WTC11 (cell line): ENCODE measurements around the gene MAP2K1. TPM values are rescaled to one million over a fixed set of nuclear protein-coding genes. Genes with fewer than 3 reads are reported as not detected.

ENCODE experiments used
- ATAC-seq: fragments of 200-7000 bp; cut with Tn5 transposase; 2 replicates; pipeline ENCODE4 v1.10.0; 2021; ENCODE audit warnings: mild to moderate bottlenecking, moderate library complexity
- CTCF ChIA-PET: fragments of 300-600 bp; sonication (Branson Sonifier 250); formaldehyde crosslinking; loops from one replicate; lab custom pipeline; 2021; ENCODE audit warnings: antibody characterized with exemption; lab: Charles Lee
- POLR2A ChIA-PET: fragments of 350-600 bp; sonication (Branson Sonifier 250); formaldehyde crosslinking; loops from one replicate; lab custom pipeline; 2021; ENCODE audit warnings: antibody characterized with exemption; lab: Charles Lee
- DNase-seq: peaks from one replicate; pipeline ENCODE4 v3.0.0; 2021; ENCODE audit warnings: low spot score
- H3K27ac Mint-ChIP-seq: 2 replicates; pipeline ENCODE4 v1.8.0; 2021; ENCODE audit warnings: mixed read lengths
- H3K27me3 Mint-ChIP-seq: 2 replicates; pipeline ENCODE4 v1.8.0; 2021; ENCODE audit warnings: low read depth, mild to moderate bottlenecking, moderate library complexity, mixed read lengths
- H3K36me3 Mint-ChIP-seq: 2 replicates; pipeline ENCODE4 v1.8.0; 2021; ENCODE audit warnings: mixed read lengths
- H3K4me1 Mint-ChIP-seq: 2 replicates; pipeline ENCODE4 v1.8.0; 2022; ENCODE audit warnings: mixed read lengths
- H3K4me3 Mint-ChIP-seq: 2 replicates; pipeline ENCODE4 v1.8.0; 2021; ENCODE audit warnings: mild to moderate bottlenecking, moderate library complexity, mixed read lengths
- H3K9me3 Mint-ChIP-seq: 2 replicates; pipeline ENCODE4 v1.8.0; 2021; ENCODE audit warnings: mixed read lengths
- FOXP1 ChIP-seq: sonication (generic); formaldehyde crosslinking; IDR thresholded peaks from 2 replicates; pipeline ENCODE4 v1.8.0; 2022; ENCODE audit warnings: missing genetic modification reagents, mild to moderate bottlenecking, moderate library complexity, borderline replicate concordance
- GABPB1 ChIP-seq: sonication (generic); formaldehyde crosslinking; IDR thresholded peaks from 2 replicates; pipeline ENCODE4 v1.8.1; 2023; ENCODE audit warnings: mild to moderate bottlenecking, missing genetic modification reagents
- GRHL2 ChIP-seq: fragments of 250-450 bp; sonication (Bioruptor Pico); IDR thresholded peaks from 2 replicates; pipeline ENCODE4 v1.8.0; 2022; ENCODE audit warnings: mild to moderate bottlenecking, moderate library complexity; ENCODE audit not compliant: insufficient replicate concordance, severe bottlenecking
- HMGA2 ChIP-seq: fragments of 250-450 bp; sonication (Bioruptor Pico); IDR thresholded peaks from 2 replicates; pipeline ENCODE4 v1.4.0; 2021; ENCODE audit warnings: mild to moderate bottlenecking, moderate library complexity
- JAZF1 ChIP-seq: fragments of 250-450 bp; sonication (Bioruptor Pico); IDR thresholded peaks from 2 replicates; pipeline ENCODE4 v1.9.0; 2021; ENCODE audit warnings: moderate library complexity, mild to moderate bottlenecking, inconsistent platforms
- MXD4 ChIP-seq: fragments of 250-450 bp; sonication (Bioruptor Pico); IDR thresholded peaks from 2 replicates; pipeline ENCODE4 v1.8.0; 2021; ENCODE audit warnings: mild to moderate bottlenecking, moderate library complexity, borderline replicate concordance
- MYBL2 ChIP-seq: sonication (generic); formaldehyde crosslinking; IDR thresholded peaks from 2 replicates; pipeline ENCODE4 v1.8.1; 2023; ENCODE audit warnings: mild to moderate bottlenecking, moderate library complexity, missing genetic modification reagents
- TCF7 ChIP-seq: sonication (generic); formaldehyde crosslinking; IDR thresholded peaks from 2 replicates; pipeline ENCODE4 v1.8.0; 2022; ENCODE audit warnings: mild to moderate bottlenecking, low read depth, missing genetic modification reagents, moderate library complexity
- ZNF232 ChIP-seq: sonication (generic); formaldehyde crosslinking; IDR thresholded peaks from 2 replicates; pipeline ENCODE4 v1.8.0; 2022; ENCODE audit warnings: mild to moderate bottlenecking, missing genetic modification reagents
- total RNA-seq: library from RNA; stranded (reverse); gene quantifications from 3 replicates; pipeline ENCODE4 v1.2.3, GENCODE V29; 2021
- TF ChIP-seq, protein P1 (sequence below): sonication (generic); formaldehyde crosslinking; IDR thresholded peaks from 2 replicates; pipeline ENCODE4 v1.8.0; 2022; ENCODE audit warnings: mild to moderate bottlenecking, missing genetic modification reagents
- TF ChIP-seq, protein P2 (sequence below): sonication (generic); formaldehyde crosslinking; IDR thresholded peaks from 2 replicates; pipeline ENCODE4 v1.8.0; 2023; ENCODE audit warnings: missing genetic modification reagents, mild to moderate bottlenecking, borderline replicate concordance
- TF ChIP-seq, protein P3 (sequence below): sonication (generic); formaldehyde crosslinking; IDR thresholded peaks from 2 replicates; pipeline ENCODE4 v1.8.1; 2022; ENCODE audit warnings: low read depth, mild to moderate bottlenecking, moderate library complexity, missing genetic modification reagents, borderline replicate concordance
- TF ChIP-seq, protein P4 (sequence below): sonication (generic); formaldehyde crosslinking; IDR thresholded peaks from 2 replicates; pipeline ENCODE4 v1.8.0; 2022; ENCODE audit warnings: missing genetic modification reagents
- TF ChIP-seq, protein P5 (sequence below): sonication (generic); formaldehyde crosslinking; IDR thresholded peaks from 2 replicates; pipeline ENCODE4 v1.8.0; 2022; ENCODE audit warnings: mild to moderate bottlenecking, missing genetic modification reagents
- TF ChIP-seq, protein P6 (sequence below): sonication (generic); formaldehyde crosslinking; IDR thresholded peaks from 2 replicates; pipeline ENCODE4 v1.8.1; 2023; ENCODE audit warnings: mild to moderate bottlenecking, missing genetic modification reagents, moderate library complexity

The MAP2K1 gene
- total RNA-seq, 1 experiment from 2014 or later, result 93.0 TPM

DNA sequence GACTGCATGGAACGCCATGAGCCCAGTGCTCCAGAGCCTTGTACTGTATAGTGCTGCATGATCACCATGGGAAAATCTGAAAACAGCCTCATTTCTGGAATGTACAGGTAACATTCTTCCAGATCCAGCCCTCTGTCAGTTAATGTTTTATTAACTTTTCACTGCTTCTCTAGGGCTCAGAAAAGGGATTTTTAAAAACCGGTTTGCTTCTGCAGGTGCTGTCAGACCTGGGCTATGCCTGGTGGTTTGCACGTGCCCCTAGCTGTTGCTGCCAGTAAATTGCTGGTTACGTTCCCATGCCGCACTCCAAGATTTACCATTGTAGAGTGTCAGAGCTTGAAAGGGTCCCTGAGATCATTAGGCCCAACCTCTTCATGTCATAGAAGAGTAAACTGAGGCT, 101.8 kb downstream of the MAP2K1 start (continued):
- TF ChIP-seq, protein P1, sequence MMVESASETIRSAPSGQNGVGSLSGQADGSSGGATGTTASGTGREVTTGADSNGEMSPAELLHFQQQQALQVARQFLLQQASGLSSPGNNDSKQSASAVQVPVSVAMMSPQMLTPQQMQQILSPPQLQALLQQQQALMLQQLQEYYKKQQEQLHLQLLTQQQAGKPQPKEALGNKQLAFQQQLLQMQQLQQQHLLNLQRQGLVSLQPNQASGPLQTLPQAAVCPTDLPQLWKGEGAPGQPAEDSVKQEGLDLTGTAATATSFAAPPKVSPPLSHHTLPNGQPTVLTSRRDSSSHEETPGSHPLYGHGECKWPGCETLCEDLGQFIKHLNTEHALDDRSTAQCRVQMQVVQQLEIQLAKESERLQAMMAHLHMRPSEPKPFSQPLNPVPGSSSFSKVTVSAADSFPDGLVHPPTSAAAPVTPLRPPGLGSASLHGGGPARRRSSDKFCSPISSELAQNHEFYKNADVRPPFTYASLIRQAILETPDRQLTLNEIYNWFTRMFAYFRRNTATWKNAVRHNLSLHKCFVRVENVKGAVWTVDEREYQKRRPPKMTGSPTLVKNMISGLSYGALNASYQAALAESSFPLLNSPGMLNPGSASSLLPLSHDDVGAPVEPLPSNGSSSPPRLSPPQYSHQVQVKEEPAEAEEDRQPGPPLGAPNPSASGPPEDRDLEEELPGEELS (CRISPR knock-in tag), result no peak

DNA sequence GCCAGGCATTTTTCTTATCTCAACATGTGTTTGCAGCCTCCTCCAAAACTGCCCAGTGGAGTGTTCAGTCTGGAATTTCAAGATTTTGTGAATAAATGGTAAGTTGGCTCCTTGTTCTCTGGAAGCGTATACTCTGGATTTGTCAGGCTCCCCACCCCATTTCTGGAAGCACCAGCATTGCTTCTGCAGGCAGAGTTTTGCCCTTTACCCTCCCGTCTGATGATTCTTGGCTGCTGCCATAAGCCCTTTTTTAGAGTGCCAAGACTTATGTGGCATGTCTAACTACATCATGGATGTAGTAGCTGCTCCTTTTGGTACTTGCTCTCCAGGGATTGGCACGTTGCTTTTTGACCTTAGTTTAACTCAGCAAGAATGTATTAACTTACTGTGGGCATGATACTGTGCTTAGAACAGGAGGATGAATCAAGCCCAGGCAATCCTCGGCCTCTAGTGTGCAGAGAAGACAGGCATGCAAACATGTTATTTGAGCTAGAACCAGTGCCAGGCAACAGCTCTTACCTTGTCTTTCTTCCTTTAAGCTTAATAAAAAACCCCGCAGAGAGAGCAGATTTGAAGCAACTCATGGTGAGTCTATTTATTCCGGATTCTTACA, 102.6 kb downstream of the MAP2K1 start:
- no peak for ATAC-seq
- POLR2A ChIA-PET, result interaction anchor here (0.9 kb wide), 1 partner anchor 9 kb away, joined by 3 read pairs; no protein-coding TSS in a partner anchor
- no peaks in the 10 kb centered on the region for H3K27me3 Mint-ChIP-seq
- no peak overlapping the region for H3K4me3 Mint-ChIP-seq
- H3K36me3 Mint-ChIP-seq, result peaks cover 65% of the 10 kb centered on the region
- peak overlapping the region; percentile 63 for H3K27ac Mint-ChIP-seq
- CTCF ChIA-PET, result interaction anchor here (0.6 to 1.4 kb wide), 3 partner anchors 8 to 15 kb away, joined by 3 to 4 read pairs (median 3); partner anchors contain the start of gene SNAPC5
- TF ChIP-seq TCF7 (CRISPR knock-in tag), result no peak
- TF ChIP-seq, protein P2, sequence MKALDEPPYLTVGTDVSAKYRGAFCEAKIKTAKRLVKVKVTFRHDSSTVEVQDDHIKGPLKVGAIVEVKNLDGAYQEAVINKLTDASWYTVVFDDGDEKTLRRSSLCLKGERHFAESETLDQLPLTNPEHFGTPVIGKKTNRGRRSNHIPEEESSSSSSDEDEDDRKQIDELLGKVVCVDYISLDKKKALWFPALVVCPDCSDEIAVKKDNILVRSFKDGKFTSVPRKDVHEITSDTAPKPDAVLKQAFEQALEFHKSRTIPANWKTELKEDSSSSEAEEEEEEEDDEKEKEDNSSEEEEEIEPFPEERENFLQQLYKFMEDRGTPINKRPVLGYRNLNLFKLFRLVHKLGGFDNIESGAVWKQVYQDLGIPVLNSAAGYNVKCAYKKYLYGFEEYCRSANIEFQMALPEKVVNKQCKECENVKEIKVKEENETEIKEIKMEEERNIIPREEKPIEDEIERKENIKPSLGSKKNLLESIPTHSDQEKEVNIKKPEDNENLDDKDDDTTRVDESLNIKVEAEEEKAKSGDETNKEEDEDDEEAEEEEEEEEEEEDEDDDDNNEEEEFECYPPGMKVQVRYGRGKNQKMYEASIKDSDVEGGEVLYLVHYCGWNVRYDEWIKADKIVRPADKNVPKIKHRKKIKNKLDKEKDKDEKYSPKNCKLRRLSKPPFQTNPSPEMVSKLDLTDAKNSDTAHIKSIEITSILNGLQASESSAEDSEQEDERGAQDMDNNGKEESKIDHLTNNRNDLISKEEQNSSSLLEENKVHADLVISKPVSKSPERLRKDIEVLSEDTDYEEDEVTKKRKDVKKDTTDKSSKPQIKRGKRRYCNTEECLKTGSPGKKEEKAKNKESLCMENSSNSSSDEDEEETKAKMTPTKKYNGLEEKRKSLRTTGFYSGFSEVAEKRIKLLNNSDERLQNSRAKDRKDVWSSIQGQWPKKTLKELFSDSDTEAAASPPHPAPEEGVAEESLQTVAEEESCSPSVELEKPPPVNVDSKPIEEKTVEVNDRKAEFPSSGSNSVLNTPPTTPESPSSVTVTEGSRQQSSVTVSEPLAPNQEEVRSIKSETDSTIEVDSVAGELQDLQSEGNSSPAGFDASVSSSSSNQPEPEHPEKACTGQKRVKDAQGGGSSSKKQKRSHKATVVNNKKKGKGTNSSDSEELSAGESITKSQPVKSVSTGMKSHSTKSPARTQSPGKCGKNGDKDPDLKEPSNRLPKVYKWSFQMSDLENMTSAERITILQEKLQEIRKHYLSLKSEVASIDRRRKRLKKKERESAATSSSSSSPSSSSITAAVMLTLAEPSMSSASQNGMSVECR (CRISPR knock-in tag), result no peak
- TF ChIP-seq, all 79 proteins: peak for 0
- Mint-ChIP-seq H3K9me3 (no peaks in the 10 kb centered on the region), H3K4me1 (peaks cover 2% of the 10 kb centered on the region; the same call in 1 of the 2 replicates)
- DNase-seq, result no peak

DNA sequence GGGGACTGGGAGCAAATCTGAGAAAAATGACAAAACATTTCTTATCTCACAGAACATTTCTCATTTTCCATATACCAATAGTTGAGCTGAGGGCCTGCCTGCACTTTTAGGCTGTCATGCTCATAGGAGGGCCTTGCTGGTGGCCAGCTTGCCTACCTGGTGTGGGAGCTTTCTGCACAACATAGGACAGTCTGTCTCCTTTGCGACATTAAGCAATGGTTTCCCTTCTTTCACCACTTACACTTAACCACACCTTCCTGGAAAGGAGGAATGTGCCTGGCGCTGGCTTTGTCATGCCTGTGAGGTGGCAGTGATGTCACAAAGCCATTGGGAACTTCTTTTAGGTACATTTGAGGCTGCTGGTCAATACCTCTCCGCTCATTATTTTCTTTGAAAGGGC, 105.1 kb downstream of the MAP2K1 start:
- Mint-ChIP-seq H3K27ac (peak overlapping the region; percentile 45; the same call in 1 of the 2 replicates), H3K4me3 (no peak overlapping the region), H3K9me3 (no peaks in the 10 kb centered on the region), H3K4me1 (peaks cover 8% of the 10 kb centered on the region), H3K27me3 (no peaks in the 10 kb centered on the region), H3K36me3 (peaks cover 65% of the 10 kb centered on the region)
- ATAC-seq, result no peak
- no peak for DNase-seq
- TF ChIP-seq FOXP1, result no peak
- TF ChIP-seq JAZF1 (CRISPR knock-in tag), result no peak
- no peak for TF ChIP-seq ZNF232 (CRISPR knock-in tag)
- no peak for TF ChIP-seq MXD4 (CRISPR knock-in tag)
- TF ChIP-seq, protein P3, sequence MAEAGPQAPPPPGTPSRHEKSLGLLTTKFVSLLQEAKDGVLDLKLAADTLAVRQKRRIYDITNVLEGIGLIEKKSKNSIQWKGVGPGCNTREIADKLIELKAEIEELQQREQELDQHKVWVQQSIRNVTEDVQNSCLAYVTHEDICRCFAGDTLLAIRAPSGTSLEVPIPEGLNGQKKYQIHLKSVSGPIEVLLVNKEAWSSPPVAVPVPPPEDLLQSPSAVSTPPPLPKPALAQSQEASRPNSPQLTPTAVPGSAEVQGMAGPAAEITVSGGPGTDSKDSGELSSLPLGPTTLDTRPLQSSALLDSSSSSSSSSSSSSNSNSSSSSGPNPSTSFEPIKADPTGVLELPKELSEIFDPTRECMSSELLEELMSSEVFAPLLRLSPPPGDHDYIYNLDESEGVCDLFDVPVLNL (CRISPR knock-in tag), result no peak
- TF ChIP-seq, protein P4, sequence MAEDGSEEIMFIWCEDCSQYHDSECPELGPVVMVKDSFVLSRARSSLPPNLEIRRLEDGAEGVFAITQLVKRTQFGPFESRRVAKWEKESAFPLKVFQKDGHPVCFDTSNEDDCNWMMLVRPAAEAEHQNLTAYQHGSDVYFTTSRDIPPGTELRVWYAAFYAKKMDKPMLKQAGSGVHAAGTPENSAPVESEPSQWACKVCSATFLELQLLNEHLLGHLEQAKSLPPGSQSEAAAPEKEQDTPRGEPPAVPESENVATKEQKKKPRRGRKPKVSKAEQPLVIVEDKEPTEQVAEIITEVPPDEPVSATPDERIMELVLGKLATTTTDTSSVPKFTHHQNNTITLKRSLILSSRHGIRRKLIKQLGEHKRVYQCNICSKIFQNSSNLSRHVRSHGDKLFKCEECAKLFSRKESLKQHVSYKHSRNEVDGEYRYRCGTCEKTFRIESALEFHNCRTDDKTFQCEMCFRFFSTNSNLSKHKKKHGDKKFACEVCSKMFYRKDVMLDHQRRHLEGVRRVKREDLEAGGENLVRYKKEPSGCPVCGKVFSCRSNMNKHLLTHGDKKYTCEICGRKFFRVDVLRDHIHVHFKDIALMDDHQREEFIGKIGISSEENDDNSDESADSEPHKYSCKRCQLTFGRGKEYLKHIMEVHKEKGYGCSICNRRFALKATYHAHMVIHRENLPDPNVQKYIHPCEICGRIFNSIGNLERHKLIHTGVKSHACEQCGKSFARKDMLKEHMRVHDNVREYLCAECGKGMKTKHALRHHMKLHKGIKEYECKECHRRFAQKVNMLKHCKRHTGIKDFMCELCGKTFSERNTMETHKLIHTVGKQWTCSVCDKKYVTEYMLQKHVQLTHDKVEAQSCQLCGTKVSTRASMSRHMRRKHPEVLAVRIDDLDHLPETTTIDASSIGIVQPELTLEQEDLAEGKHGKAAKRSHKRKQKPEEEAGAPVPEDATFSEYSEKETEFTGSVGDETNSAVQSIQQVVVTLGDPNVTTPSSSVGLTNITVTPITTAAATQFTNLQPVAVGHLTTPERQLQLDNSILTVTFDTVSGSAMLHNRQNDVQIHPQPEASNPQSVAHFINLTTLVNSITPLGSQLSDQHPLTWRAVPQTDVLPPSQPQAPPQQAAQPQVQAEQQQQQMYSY (CRISPR knock-in tag), result no peak
- no peak for TF ChIP-seq GABPB1 (CRISPR knock-in tag)
- TF ChIP-seq HMGA2, result no peak
- no peak for TF ChIP-seq MYBL2 (CRISPR knock-in tag)
- TF ChIP-seq, protein P5, sequence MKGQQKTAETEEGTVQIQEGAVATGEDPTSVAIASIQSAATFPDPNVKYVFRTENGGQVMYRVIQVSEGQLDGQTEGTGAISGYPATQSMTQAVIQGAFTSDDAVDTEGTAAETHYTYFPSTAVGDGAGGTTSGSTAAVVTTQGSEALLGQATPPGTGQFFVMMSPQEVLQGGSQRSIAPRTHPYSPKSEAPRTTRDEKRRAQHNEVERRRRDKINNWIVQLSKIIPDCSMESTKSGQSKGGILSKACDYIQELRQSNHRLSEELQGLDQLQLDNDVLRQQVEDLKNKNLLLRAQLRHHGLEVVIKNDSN (CRISPR knock-in tag), result no peak
- TF ChIP-seq GRHL2 (CRISPR knock-in tag), result no peak
- TF ChIP-seq, protein P6, sequence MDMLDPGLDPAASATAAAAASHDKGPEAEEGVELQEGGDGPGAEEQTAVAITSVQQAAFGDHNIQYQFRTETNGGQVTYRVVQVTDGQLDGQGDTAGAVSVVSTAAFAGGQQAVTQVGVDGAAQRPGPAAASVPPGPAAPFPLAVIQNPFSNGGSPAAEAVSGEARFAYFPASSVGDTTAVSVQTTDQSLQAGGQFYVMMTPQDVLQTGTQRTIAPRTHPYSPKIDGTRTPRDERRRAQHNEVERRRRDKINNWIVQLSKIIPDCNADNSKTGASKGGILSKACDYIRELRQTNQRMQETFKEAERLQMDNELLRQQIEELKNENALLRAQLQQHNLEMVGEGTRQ (CRISPR knock-in tag), result no peak
- POLR2A ChIA-PET, result interaction anchor here (0.5 kb wide), 2 partner anchors 175 to 430 kb away, joined by 3 to 6 read pairs; no protein-coding TSS in a partner anchor
- CTCF ChIA-PET, result interaction anchor here (1.5 kb wide), 1 partner anchor 105 kb away, joined by 6 read pairs; the partner anchor contains the start of gene MAP2K1
